MCF 10A (cell line): ENCODE measurements around the gene VMO1. TPM values are rescaled to one million over a fixed set of nuclear protein-coding genes. Genes with fewer than 3 reads are reported as not detected.
A peak's percentile ranks its signal among the peaks of the same experiment; 100 is the strongest.

ENCODE experiments used
- BruUV-seq: library from RNA; stranded (reverse); fragments of 400-500 nt; replicated peaks from 2 replicates; lab custom pipeline; 2021; lab: Mats Ljungman, UMichigan
- CTCF ChIA-PET: fragments of 300-600 bp; sonication (Branson Sonifier 250); formaldehyde crosslinking; extraction: SDS; loops from one replicate; lab custom pipeline; 2021; ENCODE audit warnings: antibody characterized with exemption, inconsistent platforms; lab: Yijun Ruan, JAX
- POLR2A ChIA-PET: fragments of 300-600, 350-650 bp; sonication (Branson Sonifier 250); formaldehyde crosslinking; extraction: SDS; loops from one replicate; lab custom pipeline; 2020; ENCODE audit warnings: antibody characterized with exemption, inconsistent platforms; lab: Yijun Ruan, JAX
- DNase-seq: peaks from one replicate; pipeline ENCODE4 v3.0.0-alpha.2; 2018; ENCODE audit not compliant: unreplicated experiment
- H3K27ac Mint-ChIP-seq: one replicate; pipeline ENCODE4 v1.8.0; 2022; ENCODE audit warnings: mild to moderate bottlenecking, low read depth, mixed read lengths; ENCODE audit not compliant: unreplicated experiment
- H3K27me3 Mint-ChIP-seq: one replicate; pipeline ENCODE4 v1.8.0; 2022; ENCODE audit warnings: mixed read lengths; ENCODE audit not compliant: insufficient read depth, unreplicated experiment
- H3K36me3 Mint-ChIP-seq: one replicate; pipeline ENCODE4 v1.8.0; 2022; ENCODE audit warnings: mild to moderate bottlenecking, moderate library complexity, mixed read lengths; ENCODE audit not compliant: insufficient read depth, unreplicated experiment
- H3K4me1 Mint-ChIP-seq: one replicate; pipeline ENCODE4 v1.8.0; 2022; ENCODE audit warnings: mixed read lengths; ENCODE audit not compliant: insufficient read depth, unreplicated experiment
- H3K4me3 Mint-ChIP-seq: one replicate; pipeline ENCODE4 v1.8.0; 2022; ENCODE audit warnings: mild to moderate bottlenecking, moderate library complexity, mixed read lengths; ENCODE audit not compliant: unreplicated experiment
- H3K9me3 Mint-ChIP-seq: one replicate; pipeline ENCODE4 v1.8.0; 2022; ENCODE audit warnings: mixed read lengths; ENCODE audit not compliant: unreplicated experiment
- intact Hi-C: fragments of 100-400 bp; cut with micrococcal nuclease; formaldehyde crosslinking; loops from 2 replicates; pipeline ENCODE4 v1.14.1; 2022
- total RNA-seq: library from RNA; stranded (reverse); gene quantifications from 2 replicates; pipeline ENCODE4 v1.2.3, GENCODE V29; 2022
- TF ChIP-seq, protein P1 (sequence below): fragments of 200-600 bp; IDR thresholded peaks from one replicate; pipeline ENCODE4 v1.8.0; 2022; ENCODE audit warnings: antibody characterized with exemption, mild to moderate bottlenecking; ENCODE audit not compliant: unreplicated experiment

Gene VMO1
- total RNA-seq, 1 experiment from 2014 or later, result 0.77 TPM

DNA sequence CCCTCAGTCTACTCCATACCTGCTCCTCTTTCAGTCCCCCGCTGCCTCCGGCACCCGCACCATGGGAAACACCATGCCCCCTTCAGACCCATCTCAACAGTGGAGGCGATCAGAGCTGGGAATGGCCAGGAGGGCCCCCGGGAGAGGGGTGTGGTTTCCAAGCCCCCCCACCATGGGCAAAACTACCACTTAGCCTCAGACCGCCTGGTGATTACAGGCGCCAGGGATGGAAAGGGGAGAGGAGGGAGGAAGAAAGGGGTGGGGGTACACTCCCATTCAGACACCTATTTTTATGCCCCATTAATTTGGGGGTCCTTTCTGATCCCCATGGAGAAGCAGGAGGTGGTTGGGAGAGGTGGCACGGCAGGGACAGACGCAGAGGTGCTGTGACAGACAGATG lies 16.1 kb upstream of the VMO1 start, which contains the start of gene C17orf114:
TSS of gene C17orf114 (minus strand) at position 101 of the 400 bp plus-strand sequence.
- Mint-ChIP-seq H3K4me3 (no peak within 1 kb of the TSS), H3K27ac (no peak within 1 kb of the TSS), H3K4me1 (no peaks in the 10 kb centered on the region), H3K9me3 (no peaks in the 10 kb centered on the region), H3K27me3 (no peaks in the 10 kb centered on the region), H3K36me3 (peaks cover 20% of the 10 kb centered on the region)
- TF ChIP-seq, protein P1, sequence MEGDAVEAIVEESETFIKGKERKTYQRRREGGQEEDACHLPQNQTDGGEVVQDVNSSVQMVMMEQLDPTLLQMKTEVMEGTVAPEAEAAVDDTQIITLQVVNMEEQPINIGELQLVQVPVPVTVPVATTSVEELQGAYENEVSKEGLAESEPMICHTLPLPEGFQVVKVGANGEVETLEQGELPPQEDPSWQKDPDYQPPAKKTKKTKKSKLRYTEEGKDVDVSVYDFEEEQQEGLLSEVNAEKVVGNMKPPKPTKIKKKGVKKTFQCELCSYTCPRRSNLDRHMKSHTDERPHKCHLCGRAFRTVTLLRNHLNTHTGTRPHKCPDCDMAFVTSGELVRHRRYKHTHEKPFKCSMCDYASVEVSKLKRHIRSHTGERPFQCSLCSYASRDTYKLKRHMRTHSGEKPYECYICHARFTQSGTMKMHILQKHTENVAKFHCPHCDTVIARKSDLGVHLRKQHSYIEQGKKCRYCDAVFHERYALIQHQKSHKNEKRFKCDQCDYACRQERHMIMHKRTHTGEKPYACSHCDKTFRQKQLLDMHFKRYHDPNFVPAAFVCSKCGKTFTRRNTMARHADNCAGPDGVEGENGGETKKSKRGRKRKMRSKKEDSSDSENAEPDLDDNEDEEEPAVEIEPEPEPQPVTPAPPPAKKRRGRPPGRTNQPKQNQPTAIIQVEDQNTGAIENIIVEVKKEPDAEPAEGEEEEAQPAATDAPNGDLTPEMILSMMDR, result no peak
- ChIA-PET CTCF (interaction anchor here (0.5 to 0.6 kb wide), 2 partner anchors 60 to 102 kb away, joined by 3 to 4 read pairs; no protein-coding TSS in a partner anchor), POLR2A (no interaction called here)
- DNase-seq, result no peak
- intact Hi-C loops, result no loop called here
- no TSS peak for BruUV-seq

DNA sequence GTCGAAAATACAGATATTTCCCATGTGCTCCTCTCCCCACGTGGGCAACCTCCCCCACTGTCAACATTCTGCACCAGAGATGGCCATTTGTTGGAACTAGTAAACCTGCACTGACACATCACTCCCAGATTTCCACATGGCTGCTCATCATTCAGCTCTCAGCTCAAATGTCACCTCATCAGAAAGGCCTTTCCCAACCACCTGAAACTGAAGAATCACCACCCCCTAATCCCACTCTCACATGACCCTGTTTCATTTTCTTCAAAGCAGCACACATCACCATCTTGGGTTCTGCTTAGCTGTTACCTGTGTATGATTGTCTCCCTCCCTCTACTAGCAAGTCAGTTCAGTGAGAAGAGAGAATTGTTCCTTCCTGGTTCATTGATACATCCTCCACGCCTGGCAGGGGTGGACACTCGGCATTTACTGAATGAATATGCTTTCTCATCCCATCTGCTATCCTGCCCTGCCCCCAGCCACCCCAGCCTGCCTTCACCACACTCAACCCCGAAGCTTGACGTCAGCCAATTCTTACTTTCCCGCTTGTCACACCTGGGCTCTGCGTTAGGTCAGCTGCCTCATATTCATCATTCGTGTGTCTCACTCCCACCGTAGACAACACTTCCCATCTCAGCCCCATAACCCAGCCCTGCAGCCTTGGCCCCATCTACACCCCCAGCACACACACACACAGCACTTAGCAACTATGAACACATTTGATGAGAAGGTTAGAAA lies 14.5 kb upstream of the VMO1 start:
- CTCF ChIA-PET, result interaction anchor here (2.0 kb wide), 1 partner anchor 10 kb away, joined by 7 read pairs; no protein-coding TSS in a partner anchor
- no TSS peak for BruUV-seq
- no peak overlapping the region for H3K27ac Mint-ChIP-seq
- TF ChIP-seq, protein P1, result no peak
- POLR2A ChIA-PET, result interaction anchor here (0.6 to 3.0 kb wide), 3 partner anchors 10 to 144 kb away, joined by 3 to 11 read pairs (median 3); no protein-coding TSS in a partner anchor
- no peaks in the 10 kb centered on the region for H3K27me3 Mint-ChIP-seq
- peaks cover 20% of the 10 kb centered on the region for H3K36me3 Mint-ChIP-seq
- intact Hi-C loops, result no loop called here
- no peak overlapping the region for H3K4me3 Mint-ChIP-seq
- DNase-seq, result no peak
- H3K4me1 Mint-ChIP-seq, result peaks cover 4% of the 10 kb centered on the region
- no peaks in the 10 kb centered on the region for H3K9me3 Mint-ChIP-seq

DNA sequence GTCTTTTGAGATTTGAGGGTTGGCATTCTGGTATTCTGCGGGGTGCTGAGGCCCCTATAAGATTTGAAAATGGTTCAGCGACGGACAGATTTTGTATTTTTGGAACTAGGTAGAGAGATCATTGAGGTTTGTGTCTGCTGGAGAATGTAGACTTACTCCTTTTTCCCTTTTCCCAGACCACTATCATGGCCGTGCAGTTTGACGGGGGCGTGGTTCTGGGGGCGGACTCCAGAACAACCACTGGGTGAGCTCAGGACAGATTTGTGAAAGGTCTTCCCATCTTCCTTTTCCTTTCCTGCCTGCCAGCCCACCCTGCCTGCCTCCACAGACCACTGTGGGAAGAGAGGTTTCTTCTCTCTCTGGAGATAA lies 10.4 kb upstream of the VMO1 start:
- DNase-seq, result peak; percentile 20
- Mint-ChIP-seq H3K4me3 (peak overlapping the region; percentile 96), H3K36me3 (peaks cover 20% of the 10 kb centered on the region), H3K9me3 (no peaks in the 10 kb centered on the region), H3K27me3 (no peaks in the 10 kb centered on the region), H3K27ac (peak overlapping the region; percentile 88), H3K4me1 (peaks cover 4% of the 10 kb centered on the region)
- POLR2A ChIA-PET, result interaction anchor here (0.5 to 3.0 kb wide), 19 partner anchors 10 to 230 kb away, joined by 3 to 41 read pairs (median 4); partner anchors contain the start of genes C17orf107, MINK1, PLD2 and SPAG7
- intact Hi-C loops, result loop anchor here (1.0 kb wide), 1 partner anchor 10 kb away; no protein-coding TSS in a partner anchor
- CTCF ChIA-PET, result interaction anchor here (0.6 to 1.3 kb wide), 5 partner anchors 16 to 107 kb away, joined by 3 to 6 read pairs (median 4); no protein-coding TSS in a partner anchor
- TF ChIP-seq, protein P1, result no peak
- BruUV-seq, result no TSS peak

DNA sequence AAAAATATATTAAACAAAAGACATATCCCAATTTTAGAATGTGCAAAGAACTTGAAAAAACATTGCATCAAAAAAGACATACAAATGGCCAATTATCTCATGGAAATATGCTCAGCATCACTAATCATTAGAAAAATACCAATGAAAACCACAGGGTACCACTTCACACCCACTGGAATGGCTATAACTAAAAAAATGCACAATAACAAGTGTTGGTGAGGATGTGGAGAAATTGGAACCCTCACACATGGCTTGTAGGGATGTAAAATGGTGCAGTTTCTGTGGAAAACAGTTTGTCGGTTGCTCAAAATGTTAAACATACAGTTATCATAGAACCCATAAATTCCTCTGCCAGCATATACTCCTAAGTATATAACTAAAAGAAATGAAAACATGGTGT lies 9.0 kb upstream of the VMO1 start:
- ChIA-PET CTCF (no interaction called here), POLR2A (no interaction called here)
- peak overlapping the region; percentile 88 for H3K27ac Mint-ChIP-seq
- intact Hi-C loops, result no loop called here
- H3K36me3 Mint-ChIP-seq, result peaks cover 14% of the 10 kb centered on the region
- no peaks in the 10 kb centered on the region for H3K27me3 Mint-ChIP-seq
- H3K9me3 Mint-ChIP-seq, result no peaks in the 10 kb centered on the region
- H3K4me3 Mint-ChIP-seq, result no peak overlapping the region
- TF ChIP-seq, protein P1, result no peak
- H3K4me1 Mint-ChIP-seq, result peaks cover 16% of the 10 kb centered on the region
- BruUV-seq, result no TSS peak
- DNase-seq, result no peak
